Colonic mucosa (tissue), 4 donors: ENCODE data around the gene ORM2. TPM values are rescaled to one million over a fixed set of nuclear protein-coding genes. Genes with fewer than 3 reads are reported as not detected.

Experiments used
- DNase-seq: peaks from one replicate; pipeline ENCODE4 v3.0.0-alpha.2; 2020
- H3K27ac ChIP-seq: fragments of 200-600 bp; one replicate; pipeline ENCODE4 v1.8.0; 2021
- H3K27me3 ChIP-seq: fragments of 200-600 bp; one replicate; pipeline ENCODE4 v1.8.0; 2021
- H3K36me3 ChIP-seq: fragments of 200-600 bp; one replicate; pipeline ENCODE4 v1.8.0; 2021
- H3K4me1 ChIP-seq: fragments of 200-600 bp; one replicate; pipeline ENCODE4 v1.8.0; 2021; ENCODE audit warnings: mild to moderate bottlenecking
- H3K4me3 ChIP-seq: fragments of 200-600 bp; one replicate; pipeline ENCODE4 v1.8.0; 2021
- H3K9ac ChIP-seq, 2 donors: one replicate each; pipeline ENCODE4 v1.7.0; 2013; ENCODE audit warnings: control low read depth in 2 of 2, low read depth in 2 of 2, low read length in 2 of 2
- H3K9me3 ChIP-seq: fragments of 200-600 bp; one replicate; pipeline ENCODE4 v1.8.0; 2021
- CTCF ChIP-seq: fragments of 200-600 bp; IDR thresholded peaks from one replicate; pipeline ENCODE4 v1.8.0; 2022; ENCODE audit warnings: antibody characterized with exemption, mild to moderate bottlenecking
- intact Hi-C: fragments of 100-400 bp; cut with DNase I; formaldehyde crosslinking; loops from one replicate; pipeline ENCODE4 v1.14.1; 2022
- total RNA-seq, 2 donors: library from RNA; stranded (reverse); fragmentation: NEBNext Ultra II Directional in 1 of 2; extraction: Animal tissue kit (Norgen Biotek cat#: 25700) in 1 of 2; gene quantifications; one replicate each; pipeline ENCODE4 v1.2.1, GENCODE V29; 2021
- donor health status: healthy.
- donor health status: DM: no; HTN: no; CAD: no.
- donor health status: DM: no; HTN: no; CAD: no.

The ORM2 gene
- total RNA-seq, 2 donors from 2014 or later: 2.4 TPM; not detected in 1

- Histone ChIP-seq H3K4me1 (no peaks in the 10 kb centered on the region), H3K27me3 (no peaks in the 10 kb centered on the region), H3K36me3 (no peaks in the 10 kb centered on the region), H3K9me3 (no peaks in the 10 kb centered on the region), H3K27ac (no peak overlapping the region), H3K9ac (no peak overlapping the region), H3K4me3 (no peak overlapping the region)
- intact Hi-C loops: no loop called here
- DNase-seq: peak; percentile 11
- TF ChIP-seq CTCF: no peak
Observed at GRCh38 chr9:114314881-114315722, 14.6 kb upstream of the ORM2 start.

DNA sequence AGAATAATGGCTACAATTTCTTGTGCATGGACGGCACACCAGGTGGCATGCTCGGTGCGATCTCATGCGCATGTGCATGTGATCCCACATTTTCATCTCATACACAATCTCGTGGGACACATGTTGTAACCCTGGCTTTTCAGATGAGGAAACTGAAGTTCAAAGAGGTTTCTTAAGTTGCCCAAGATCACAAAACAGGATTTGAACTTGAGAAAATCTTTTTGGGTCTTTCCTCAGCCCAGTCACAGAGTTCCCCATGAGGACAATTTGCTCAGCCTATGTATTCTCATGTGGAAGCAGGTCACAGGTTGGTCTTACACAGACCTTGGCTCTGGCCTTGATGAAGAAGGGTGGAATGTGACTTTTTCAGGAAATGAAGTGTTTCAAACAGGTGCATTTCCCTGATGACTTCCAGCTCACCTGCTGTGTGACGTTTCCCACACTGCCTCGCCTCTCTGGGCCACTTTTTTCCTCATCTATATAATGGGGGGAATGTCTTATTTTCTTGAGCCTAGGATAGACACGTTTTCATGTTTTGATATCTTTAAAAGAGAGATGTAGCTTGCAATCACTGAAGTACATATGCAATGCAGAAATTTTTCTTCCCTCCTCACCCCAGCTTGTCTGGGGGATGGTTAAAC, 13.8 kb upstream of the ORM2 start:
- intact Hi-C loops: no loop called here
- H3K4me3 ChIP-seq: no peak overlapping the region
- DNase-seq: peak; percentile 4
- H3K4me1 ChIP-seq: no peaks in the 10 kb centered on the region
- no peak for TF ChIP-seq CTCF
- H3K9ac ChIP-seq: no peak overlapping the region
- no peaks in the 10 kb centered on the region for H3K27me3 ChIP-seq
- no peak overlapping the region for H3K27ac ChIP-seq
- no peaks in the 10 kb centered on the region for H3K9me3 ChIP-seq
- H3K36me3 ChIP-seq: no peaks in the 10 kb centered on the region

GRCh38 chr9:114316605-114317230, 13.0 kb upstream of the ORM2 start:
- Histone ChIP-seq H3K9ac (no peak overlapping the region), H3K4me1 (no peaks in the 10 kb centered on the region), H3K27me3 (no peaks in the 10 kb centered on the region), H3K9me3 (no peaks in the 10 kb centered on the region), H3K36me3 (no peaks in the 10 kb centered on the region), H3K4me3 (no peak overlapping the region), H3K27ac (no peak overlapping the region)
- no peak for TF ChIP-seq CTCF
- intact Hi-C loops: no loop called here
- DNase-seq: peak; percentile 11

- intact Hi-C loops: no loop called here
Observed at GRCh38 chr9:114317665-114318357, 11.9 kb upstream of the ORM2 start.

More at GRCh38 chr9:114317665-114318357, 11.9 kb upstream of the ORM2 start:
- TF ChIP-seq CTCF: no peak
- H3K4me1 ChIP-seq: no peaks in the 10 kb centered on the region
- H3K9me3 ChIP-seq: no peaks in the 10 kb centered on the region
- DNase-seq: no peak
- no peaks in the 10 kb centered on the region for H3K36me3 ChIP-seq
- no peak overlapping the region for H3K9ac ChIP-seq
- no peak overlapping the region for H3K27ac ChIP-seq
- H3K27me3 ChIP-seq: no peaks in the 10 kb centered on the region
- no peak overlapping the region for H3K4me3 ChIP-seq
